Measurements from ENCODE around the gene EHMT1.

DNA sequence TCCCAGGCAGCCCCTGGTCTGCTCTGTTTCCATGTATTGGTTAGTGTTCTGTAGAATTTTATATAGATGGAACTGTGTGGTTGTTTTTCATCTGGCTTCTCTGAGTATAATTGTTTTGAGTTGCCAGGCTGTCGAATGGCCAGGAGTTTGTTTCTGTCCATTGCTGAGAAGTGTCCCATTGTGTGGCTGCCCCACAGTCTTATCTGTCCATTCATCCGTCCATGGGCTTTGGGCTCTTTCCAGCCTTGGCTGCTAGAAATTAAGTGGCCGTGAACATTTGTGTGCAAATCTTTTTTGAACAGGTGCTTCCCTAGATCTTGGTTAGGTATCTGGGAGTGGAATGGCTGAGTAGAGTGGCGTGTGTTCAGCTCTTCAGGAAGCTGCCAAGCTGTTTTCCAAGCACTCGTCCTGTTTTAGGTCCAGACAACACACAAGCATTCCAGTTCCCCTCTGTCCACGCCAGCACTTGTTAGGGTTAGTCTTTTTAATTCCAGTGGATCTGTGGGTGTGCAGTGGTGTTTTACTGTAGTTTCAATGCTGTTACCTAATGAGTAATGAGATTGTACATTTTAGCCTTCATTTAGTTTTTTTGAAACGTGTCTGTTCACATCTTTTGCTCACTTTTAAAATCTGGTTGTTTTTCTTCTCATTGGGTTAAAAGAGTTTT lies 136.6 kb downstream of the EHMT1 start:
- no peak for TF ChIP-seq GATA2 (CRISPR knock-in tag; IDR thresholded peaks at IDR 0.05)
- TF ChIP-seq, protein P1, sequence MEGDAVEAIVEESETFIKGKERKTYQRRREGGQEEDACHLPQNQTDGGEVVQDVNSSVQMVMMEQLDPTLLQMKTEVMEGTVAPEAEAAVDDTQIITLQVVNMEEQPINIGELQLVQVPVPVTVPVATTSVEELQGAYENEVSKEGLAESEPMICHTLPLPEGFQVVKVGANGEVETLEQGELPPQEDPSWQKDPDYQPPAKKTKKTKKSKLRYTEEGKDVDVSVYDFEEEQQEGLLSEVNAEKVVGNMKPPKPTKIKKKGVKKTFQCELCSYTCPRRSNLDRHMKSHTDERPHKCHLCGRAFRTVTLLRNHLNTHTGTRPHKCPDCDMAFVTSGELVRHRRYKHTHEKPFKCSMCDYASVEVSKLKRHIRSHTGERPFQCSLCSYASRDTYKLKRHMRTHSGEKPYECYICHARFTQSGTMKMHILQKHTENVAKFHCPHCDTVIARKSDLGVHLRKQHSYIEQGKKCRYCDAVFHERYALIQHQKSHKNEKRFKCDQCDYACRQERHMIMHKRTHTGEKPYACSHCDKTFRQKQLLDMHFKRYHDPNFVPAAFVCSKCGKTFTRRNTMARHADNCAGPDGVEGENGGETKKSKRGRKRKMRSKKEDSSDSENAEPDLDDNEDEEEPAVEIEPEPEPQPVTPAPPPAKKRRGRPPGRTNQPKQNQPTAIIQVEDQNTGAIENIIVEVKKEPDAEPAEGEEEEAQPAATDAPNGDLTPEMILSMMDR (IDR thresholded peaks at IDR 0.05) = no peak
- no peak for TF ChIP-seq RAD21 (IDR thresholded peaks at IDR 0.05; ENCODE audit: low read length)
- no peak for TF ChIP-seq TAF1 (IDR thresholded peaks at IDR 0.05; ENCODE audit: borderline replicate concordance, low read depth, low read length)
- TF ChIP-seq POLR2AphosphoS5 (IDR thresholded peaks at IDR 0.05; ENCODE audit: low read depth, low read length) = no peak
- TF ChIP-seq EP300 (IDR thresholded peaks at IDR 0.05; ENCODE audit: borderline replicate concordance in 1 of 2, low read depth in 1 of 2, low read length in 1 of 2) = no peak
- TF ChIP-seq RXRA (IDR thresholded peaks at IDR 0.05; ENCODE audit: borderline replicate concordance, low read depth) = no peak
- TF ChIP-seq, protein P2, sequence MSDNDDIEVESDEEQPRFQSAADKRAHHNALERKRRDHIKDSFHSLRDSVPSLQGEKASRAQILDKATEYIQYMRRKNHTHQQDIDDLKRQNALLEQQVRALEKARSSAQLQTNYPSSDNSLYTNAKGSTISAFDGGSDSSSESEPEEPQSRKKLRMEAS (IDR thresholded peaks at IDR 0.05; ENCODE audit: low read depth) = no peak
- TF ChIP-seq, protein P3, sequence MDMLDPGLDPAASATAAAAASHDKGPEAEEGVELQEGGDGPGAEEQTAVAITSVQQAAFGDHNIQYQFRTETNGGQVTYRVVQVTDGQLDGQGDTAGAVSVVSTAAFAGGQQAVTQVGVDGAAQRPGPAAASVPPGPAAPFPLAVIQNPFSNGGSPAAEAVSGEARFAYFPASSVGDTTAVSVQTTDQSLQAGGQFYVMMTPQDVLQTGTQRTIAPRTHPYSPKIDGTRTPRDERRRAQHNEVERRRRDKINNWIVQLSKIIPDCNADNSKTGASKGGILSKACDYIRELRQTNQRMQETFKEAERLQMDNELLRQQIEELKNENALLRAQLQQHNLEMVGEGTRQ (IDR thresholded peaks at IDR 0.05; ENCODE audit: borderline replicate concordance, low read depth, low read length) = no peak
- no peak for TF ChIP-seq EZH2phosphoT487 (IDR thresholded peaks at IDR 0.05; ENCODE audit: borderline replicate concordance, low read depth)
- no peak for TF ChIP-seq SMC3 (IDR thresholded peaks at IDR 0.05; ENCODE audit: low read depth, low read length)
- no peak for TF ChIP-seq JUND (IDR thresholded peaks at IDR 0.05)
